ENCODE results near the gene HMG20A.

Gene HMG20A

DNA sequence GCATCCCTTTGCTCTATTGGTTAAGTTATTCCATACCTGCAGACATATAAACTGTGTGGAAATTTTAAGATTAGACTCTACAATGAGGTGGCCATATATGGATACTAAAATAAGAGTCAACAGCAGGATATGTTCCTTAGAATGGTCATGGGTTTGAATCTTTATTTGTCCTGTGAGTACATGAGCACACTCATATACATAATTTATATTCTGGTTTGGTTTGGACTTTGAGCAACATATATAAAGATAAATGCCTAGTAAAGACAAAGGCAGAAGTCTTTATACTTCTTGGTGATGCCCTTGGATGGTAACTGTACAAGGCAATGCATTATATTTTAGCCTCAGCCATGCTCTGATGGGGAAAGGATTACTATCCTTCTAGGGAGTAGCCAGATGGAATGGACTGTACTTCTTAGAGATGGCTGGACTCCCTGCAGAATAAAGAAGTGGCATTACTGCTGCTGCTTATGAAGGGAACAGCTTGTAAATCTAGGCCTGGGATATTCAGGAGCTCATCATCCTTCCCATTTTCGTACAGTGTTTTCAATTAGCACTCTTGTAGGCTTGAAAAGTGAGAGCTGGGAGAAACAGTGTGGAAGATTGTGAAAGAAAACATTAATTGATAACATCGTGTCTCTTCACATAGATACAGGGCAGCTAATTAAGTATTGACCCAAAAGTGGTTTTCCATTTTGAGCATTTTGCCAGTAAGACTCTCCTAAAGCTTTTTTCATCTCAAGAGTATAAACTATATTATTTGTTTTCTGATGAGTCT, 60.4 kb downstream of the HMG20A start:
- DNase-seq, result no peak

DNA sequence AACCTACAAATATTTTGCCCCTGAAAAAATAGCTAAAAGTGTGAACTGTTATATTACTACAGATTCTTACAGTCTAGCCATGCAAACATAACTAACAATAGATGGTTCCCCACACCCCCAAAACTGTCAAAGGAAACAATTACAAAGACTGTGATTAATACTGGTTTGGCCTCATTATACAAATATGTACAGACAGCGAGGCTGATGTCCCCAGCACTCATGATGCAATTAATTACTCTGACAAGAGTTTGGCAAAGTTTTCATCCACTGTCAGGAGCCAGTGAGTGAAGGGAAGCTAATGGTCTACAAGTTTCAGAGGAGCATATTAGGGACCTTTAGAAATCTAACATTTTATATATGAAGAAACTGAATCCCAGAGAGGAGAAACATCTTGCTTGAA, 61.0 kb downstream of the HMG20A start:
- no peak for DNase-seq

DNA sequence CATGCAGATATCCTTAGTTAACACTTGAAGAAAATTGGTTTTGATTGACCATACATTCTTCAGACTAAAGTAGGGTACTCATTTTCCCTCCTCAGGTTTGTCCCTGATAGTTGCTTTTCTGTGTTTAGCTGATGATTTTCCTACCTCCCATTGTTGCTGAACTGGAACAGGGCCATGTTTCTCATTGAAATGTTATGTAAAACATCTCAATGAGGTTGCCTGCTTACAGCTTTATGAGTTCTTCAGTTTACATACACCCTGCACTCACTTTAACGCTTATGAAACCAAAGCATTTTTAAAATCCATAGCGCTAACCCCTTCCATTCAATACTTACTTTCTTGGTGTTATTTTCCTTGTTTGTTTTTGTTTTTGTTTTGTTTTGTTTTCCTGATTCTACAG, 61.9 kb downstream of the HMG20A start:
- no peak for DNase-seq

DNA sequence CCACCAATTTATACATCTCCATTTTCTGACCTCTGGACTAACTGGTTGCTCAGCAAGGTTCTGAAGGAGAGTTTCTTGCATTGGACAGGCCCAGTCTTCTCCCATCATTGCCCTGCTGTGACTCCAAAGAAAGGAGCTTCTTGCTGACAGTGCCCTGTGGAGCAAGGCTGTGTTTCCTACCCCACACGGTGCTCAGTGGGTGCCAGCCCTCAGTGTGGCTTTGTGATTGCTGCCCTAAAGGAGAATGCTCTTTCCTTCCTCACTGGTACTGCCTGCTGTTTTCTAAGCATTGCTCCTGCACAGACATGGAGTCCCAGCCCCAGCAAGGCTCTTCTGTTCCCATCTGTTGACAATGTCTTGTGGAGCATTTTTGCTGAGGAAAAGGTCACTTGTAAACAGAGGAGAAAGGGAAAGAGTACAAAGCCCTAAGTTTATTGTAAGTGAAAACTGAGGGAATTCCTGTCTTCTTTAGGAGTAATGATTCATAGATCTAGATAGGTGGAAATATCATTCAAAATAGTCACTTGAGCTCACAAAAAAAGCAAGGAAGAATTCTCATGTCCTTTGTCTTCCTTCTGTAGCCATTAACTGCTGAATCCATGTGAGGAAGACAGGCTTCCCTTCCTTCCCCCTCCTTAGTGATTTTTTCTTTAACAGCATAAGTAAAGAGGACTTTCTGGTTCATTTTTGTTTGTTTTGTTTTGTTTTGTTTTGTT, 62.9 kb downstream of the HMG20A start:
- DNase-seq, result no peak

DNA sequence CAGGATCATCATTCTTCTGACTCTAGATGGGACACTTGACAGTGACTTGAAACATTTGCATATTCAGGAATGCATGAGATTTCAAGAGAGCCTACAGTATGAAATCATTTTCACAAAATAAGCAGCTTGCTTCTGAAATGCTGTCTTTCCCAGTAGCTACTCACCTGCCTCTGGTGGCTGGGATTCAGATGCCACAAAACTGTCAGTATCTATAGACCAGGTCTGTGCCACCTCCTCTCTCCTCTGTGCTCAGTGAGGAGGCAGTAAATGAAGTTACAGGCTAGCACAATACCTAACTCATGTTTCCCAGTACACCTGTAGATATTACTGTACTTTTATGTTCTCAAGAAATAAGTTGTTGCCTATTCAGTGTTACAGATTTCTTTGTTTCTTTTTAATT, 64.3 kb downstream of the HMG20A start:
- DNase-seq, result no peak

DNA sequence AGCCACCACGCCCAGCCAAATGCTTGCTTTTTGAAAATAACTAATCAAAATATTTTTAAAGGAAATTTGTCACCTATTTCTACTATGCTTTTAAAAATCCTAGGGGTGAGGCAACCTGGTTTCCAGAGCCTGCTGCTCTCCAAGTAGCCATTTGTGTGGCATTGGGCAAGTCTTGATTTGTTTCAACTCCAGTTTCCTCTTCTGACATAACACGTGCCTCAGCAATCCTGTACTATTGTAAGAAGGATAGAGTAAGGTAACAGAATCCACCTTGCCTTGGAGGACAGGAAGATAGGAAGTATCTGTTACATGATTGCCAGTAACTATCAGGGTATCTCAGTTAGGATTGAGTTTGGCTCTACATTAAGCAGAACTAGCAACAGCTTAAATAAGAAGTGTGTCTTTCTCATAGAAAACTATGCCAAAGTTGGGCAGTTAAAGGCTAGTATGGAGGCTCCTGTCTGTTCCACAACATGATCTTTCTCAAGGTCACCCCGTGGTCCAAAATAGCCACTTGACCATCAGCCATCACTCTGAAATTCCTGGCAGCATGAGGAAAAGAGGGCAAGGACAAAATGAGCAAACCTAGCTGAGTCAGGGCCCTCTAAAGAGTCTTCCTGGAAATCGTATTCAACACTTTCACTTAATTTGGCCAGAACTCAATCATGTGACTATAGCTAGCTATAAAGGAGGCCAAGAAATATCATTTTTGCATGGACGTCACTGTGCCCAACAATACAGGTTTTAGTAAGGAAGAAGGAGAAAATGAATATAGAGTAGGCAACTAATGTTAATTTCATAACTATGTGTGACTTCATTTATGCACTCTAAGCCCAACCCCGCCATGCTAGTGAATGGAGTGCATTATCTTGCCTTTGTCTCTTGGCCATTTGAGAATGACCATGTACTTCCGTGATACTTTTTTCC, 66.1 kb downstream of the HMG20A start:
- DNase-seq, result no peak

DNA sequence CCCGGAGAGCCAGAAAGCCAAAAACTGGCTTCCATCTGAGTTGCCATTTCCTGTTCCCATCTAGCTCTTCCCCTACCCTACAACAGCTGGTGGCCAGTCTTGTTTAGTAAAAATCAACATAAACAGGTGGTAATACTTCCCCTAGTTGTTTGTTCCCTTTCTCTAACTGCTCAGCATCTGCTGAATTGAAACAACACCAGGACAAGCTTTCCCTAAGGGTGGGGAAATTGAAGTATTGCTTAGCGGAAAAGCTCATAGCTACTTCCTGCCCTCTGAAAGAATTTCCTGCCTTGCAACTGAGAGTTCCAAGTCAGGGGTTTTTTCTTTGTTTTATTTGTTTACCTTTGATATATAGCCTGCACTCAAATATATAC, 66.8 kb downstream of the HMG20A start:
- no peak for DNase-seq

DNA sequence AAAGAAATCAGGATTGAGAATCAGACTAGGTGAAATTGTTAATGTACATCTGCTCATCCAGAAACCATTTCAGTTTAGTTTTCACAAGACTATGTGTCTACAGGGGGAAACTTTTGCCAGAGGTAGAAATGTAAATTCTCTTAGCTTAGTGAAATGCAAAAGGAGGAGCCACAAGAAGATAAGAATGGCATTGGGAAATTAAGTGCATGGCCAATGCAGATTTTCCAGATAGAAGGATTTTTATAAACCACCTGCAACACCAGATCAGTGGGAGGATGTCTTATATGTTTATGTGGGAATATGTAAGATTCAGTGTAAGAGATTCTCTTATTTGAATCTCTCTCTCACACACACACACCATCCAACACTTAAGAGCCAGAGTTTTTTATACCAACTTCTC, 67.2 kb downstream of the HMG20A start:
- DNase-seq, result no peak

DNA sequence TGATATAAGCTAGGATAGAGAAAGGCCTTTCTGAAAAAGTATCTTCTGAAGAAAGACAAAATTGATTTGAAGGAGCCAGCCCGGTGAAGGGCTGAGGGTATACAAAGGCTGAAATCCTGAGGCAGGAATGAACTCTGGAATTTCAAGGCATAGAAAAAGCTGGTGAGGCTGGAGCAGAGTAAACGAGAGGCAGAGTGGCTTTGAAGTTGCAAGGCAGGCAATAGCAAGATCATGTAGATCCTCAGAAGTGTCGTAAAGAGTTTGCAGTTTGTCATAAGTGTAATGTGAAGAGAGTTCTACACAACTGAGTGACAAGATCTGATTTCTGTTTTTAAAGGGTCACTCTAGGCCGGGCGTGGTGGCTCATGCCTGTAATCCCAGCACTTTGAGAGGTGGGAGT, 69.0 kb downstream of the HMG20A start:
- DNase-seq, result no peak

DNA sequence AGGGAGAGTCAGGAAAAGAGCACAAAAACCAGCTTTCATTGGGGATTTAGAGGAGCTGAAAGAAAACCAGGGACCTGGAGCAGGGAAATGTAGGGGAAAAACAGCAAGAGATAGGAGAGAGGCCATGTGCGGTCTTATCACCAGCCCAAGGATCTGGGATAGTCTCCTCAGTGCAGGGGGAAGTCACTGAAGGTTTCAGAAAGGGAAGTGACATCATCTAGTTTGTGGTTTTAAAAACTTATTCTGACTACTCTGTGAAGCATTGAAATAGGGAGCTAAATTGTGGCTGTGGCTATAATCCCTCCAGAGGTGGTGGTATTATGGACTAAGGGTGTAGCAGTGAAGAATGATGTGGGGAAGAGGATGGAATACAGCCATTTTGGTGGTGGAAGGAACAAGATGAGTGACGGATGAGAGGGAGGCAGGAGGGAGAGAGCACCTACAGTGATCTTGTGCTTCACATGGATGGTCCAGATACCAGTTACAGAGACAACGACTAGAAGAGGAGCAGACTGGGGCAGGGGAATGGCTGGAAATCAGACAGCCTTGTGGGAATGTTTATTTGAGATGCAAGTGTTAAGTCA, 72.7 kb downstream of the HMG20A start:
- DNase-seq, result no peak

DNA sequence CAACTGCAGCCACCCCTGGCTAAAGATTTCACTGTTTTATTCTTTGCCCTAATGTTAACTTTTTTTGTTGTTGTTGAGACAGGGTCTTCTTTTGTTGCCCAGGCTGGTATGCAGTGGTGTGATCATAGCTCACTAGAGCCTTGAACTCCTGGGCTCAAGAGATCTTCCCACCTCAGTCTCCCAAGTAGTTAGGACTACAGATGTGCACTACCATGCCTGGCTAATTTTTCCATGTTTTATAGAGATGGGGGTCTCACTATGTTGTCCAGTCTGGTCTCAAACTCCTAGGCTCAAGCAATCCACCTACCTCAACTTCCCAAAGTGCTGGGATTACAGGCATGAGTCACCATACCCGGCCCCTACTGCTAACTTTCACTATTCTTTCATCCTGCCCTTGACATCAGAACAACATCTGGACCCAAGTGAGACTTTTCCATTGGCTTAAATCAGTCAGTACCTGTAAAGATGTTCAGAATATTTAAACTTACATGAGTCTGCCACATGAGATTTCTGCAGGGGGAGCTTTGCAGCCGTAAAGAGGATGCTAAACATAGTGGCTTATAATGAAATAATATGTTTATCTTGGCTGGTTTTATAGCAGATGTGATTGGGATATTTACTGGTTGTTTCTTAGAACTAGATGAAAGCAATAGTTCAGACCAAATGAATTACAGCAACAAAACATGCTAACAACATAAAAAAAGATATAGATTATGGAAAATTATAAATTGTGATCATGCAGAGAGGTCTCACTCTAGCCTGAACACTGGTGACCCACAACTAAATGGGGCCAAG, 73.6 kb downstream of the HMG20A start:
- no peak for DNase-seq

DNA sequence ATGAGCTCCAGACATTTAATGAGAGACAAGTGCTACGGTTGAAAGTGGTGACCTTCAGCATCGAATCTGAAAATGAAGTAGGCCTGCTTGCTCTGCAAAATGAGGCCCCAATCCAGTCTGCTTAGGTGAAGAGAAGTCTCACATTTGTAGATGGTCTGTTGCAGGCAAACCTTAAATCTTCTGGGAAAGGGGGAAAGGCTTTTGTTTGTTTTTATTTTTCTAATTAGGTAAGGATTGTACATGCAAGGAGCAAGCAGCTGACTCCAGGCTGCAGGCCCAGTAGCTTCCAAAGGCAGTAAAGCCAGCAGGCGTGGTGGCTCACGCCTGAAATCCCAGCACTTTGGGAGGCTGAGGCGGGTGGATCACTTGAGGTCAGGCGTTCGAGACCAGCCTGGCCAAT, 74.3 kb downstream of the HMG20A start:
- DNase-seq, result no peak

DNA sequence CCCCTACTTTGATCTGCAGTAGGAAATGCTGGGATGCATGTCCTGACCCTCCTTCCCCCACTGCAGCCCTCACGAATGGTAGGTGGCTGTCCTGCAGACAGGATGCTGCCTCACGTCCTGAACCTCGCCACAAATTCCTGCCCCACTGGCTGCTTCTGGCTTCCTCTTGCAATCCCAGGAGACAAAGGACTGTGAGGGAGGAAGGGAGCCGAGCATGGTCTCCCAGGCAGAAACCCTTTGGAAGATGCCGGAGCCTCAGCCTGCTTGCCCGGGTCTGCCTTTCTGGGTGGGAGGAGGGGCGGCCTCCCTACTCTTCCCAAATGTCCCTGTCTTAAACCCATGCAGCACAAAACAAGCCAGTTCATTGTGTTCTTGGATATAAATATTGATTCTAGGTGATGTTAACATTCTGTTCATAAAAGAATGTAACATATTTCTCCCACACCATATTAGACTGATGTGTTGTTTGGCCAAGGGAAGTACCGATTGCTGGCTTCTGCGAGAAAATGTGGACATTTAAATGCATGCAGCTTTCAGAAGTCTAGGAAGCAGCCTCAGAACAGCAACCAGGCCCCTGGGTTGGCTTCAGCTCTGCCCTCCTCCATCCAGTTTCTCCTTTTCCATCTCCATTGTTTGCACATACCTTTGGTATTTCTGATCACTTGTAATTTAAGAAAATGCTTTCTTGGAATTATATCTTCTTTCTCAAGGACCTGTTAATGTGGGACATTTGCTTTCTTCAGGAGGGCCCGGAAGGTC, 75.3 kb downstream of the HMG20A start:
- no peak for DNase-seq

DNA sequence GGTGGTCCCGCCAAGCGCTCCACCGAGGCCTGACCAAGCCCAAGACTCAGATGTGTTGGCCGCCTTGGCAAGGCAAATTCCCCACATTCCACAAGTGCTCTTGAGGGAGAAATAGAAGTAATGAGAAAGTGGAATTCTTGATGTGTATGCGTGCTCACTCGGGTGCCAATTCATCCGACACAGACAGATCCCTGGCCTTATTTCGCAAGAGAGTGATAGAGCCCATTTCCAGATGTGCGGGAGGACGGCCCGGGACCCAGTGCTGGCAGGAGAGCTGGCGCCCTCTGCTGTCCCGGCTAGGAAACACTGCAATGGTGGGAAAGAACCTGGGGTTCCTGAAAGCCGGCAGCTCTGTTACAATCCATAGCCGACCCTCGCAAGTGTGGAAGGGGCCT, 76.0 kb downstream of the HMG20A start:
- DNase-seq, result peak; percentile 76

DNA sequence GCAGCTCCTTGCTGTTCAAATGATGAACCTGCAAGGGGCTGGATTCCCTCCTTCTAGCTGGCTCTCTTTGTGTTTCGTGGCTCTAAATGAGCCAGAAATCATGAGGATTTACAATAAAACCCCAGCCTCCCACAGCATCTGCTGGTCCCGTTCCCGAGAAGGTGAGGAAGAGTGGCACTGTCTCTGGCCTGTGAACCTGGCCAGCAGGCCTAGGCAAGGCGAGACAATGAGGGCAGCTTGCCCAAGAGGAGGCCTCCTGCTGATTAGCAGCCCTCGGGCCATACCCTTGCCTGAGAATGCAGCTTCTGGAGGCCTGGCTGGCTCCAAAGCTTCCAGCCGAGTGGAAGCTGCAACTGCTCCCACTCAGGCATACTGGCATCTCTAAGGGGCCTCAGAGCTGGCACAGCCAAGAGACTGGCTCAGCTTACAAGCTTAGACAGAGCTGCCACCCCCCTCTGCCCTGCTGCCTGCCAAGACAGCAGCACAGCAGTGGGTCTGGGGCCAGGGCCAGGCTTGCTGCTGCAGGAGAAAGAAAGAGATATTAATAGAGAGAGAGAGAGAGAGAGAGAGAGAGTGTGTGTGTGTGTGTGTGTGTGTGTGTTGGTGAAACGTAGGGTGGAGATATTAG, 76.5 kb downstream of the HMG20A start:
- no peak for DNase-seq

DNA sequence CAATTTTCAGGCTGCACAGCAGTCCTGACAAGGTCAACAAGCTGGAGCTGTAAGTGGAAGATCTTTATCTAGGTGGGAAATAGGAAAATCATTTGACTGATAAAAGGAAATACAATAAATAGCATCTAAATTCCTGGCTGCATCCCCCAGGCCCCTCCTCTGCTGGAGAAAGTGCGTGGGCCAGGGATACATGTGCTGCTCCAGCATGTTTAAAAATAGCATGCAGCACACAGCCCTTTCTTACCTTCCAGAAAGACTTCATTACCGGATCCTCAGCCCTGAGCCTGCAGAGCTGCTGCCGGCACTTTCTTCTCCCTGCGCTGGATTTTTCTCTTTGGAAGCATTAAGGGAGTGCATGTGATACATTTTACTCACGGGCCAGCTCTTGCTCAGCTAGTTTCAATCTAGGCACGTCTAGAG, 77.3 kb downstream of the HMG20A start:
- DNase-seq, result no peak

DNA sequence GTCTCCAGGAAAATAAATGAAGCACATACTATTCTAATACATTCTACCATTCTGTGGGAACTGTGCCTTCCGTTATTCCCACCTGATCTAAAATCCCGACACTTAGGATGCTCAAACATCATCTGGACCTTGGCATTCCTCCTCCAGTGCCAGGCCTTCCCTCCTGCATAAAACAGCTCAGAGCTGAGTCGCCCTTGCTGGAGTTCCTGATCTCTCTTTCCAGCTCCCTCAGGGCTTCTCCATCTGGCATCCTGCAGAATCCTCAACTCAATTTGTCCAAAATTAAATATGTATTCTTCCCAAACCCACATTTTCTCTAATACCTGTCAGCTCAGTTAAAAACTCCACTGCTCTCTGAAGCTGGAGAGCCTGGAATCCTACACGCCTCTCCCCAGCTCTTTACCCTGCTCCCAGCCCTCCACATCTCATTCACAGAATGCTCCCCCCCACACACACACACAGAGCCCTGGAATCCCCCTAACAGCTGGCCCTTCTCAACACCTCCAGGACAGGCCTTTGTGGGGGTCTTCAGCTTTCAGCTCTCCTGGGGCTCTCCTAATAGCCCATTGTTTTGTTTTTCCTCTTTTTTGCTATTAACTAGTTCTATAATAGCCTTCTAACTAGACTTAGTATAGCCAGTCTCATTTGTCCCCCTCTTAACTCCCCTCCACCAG, 78.5 kb downstream of the HMG20A start:
- DNase-seq, result no peak

DNA sequence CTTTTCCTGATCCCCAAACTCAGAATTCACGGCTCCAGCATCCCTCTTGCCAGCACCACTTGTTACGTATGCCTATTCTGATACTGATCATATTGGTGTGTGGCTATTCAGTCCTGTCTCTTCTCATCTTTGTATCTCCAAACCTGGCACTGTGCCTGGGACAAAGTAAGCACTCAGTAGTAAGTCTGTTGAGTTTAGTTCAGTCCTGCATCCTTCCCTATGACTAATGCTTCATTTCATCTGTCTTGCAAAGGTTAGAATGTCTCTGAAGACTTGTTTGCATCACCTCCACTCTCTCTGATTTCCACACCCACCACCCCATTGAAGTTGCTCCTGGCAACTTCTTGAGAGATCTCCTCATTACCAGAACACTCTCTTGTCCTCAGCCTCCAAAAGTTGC, 80.3 kb downstream of the HMG20A start:
- no peak for DNase-seq

DNA sequence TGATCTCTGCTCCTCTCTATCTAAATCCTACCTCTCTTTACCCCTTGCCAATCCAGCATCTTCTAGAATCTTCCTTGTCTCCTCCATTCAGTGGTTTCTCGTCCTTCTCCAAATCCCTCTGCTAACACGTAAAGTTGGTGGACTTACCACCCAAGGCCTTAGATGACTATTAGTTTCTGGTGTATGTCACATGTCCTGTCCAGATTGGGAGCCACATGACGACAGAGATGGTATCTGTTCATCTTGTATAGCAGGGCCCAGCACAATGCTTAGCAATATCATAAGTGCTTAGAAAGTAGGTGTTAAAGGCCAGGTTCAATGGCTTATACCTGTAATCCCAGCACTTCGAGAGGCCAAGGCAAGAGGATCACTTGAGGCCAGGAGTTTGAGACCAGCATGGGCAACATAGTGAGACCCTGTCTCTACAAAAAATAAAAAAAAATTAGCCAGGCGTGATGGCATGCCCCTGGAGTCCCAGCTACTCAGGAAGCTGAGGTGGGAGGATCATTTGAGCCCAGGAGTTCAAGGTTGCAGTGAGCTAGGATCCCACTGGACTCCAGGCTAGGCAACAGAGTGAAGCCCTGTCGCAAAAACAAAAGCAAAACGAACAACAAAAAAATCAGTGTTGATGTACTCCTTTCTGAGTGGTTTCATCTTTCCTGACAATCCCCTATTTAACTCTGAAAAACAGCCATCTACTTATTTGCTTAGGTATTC, 81.8 kb downstream of the HMG20A start:
- no peak for DNase-seq

DNA sequence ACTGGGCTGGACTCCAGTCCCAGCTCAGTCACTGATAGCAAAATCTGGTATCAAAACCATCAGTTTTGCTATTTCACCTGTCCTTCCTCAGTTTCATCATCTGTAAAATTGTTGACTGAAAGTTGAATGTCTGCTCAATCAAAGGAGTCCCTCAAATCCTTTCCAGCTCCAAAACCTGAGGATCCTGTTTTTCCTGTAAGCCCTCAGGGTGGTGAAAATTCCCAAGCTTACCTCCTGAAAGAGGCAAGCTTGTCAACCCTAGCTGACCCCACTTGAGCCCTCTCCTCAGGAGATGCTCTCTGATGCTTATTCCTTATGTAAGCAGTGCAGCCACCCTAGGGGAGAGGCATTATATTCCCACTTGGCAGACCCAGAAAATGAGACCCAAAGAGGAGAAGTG, 82.6 kb downstream of the HMG20A start:
- no peak for DNase-seq

All from stimulated activated CD4-positive, alpha-beta T cell treated with anti-CD3 and anti-CD28 coated beads, Interleukin-4, amount 100 ng/mL, for 24 hours (primary cell).